OCI-LY1 (cell line): ENCODE results near the gene TAAR5.

Experiments used
- H2AFZ ChIP-seq: fragments of 200-600 bp; sonication (generic), shearing (Covaris generic); 2 replicates; pipeline ENCODE4 v1.6.0; 2014; ENCODE audit warnings: antibody characterized with exemption, mild to moderate bottlenecking, low read length
- H3F3A ChIP-seq: fragments of 200-600 bp; sonication (generic), shearing (Covaris generic); 2 replicates; pipeline ENCODE4 v1.6.0; 2014; ENCODE audit warnings: mild to moderate bottlenecking, antibody characterized with exemption, low read length, moderate library complexity; ENCODE audit not compliant: insufficient read depth
- H3K27ac ChIP-seq: fragments of 200-600 bp; sonication (generic); 2 replicates; pipeline ENCODE4 v1.5.1; 2014; ENCODE audit warnings: low read length, mixed run types, mild to moderate bottlenecking, low read depth; ENCODE audit not compliant: poor library complexity, severe bottlenecking
- H3K27me3 ChIP-seq: fragments of 200-600 bp; sonication (generic); 2 replicates; pipeline ENCODE4 v1.6.0; 2014; ENCODE audit warnings: antibody characterized with exemption, mild to moderate bottlenecking, low read length, moderate library complexity; ENCODE audit not compliant: insufficient read depth
- H3K36me3 ChIP-seq: fragments of 200-600 bp; sonication (generic); 2 replicates; pipeline ENCODE4 v1.6.1; 2014; ENCODE audit warnings: mild to moderate bottlenecking, antibody characterized with exemption, low read length, moderate library complexity, mixed read lengths; ENCODE audit not compliant: insufficient read depth
- H3K4me1 ChIP-seq: fragments of 200-600 bp; sonication (generic); 2 replicates; pipeline ENCODE4 v1.5.1; 2014; ENCODE audit warnings: mild to moderate bottlenecking, low read length, moderate library complexity; ENCODE audit not compliant: insufficient read depth, severe bottlenecking
- H3K4me2 ChIP-seq: fragments of 200-600 bp; sonication (generic), shearing (Covaris generic); 2 replicates; pipeline ENCODE4 v1.6.1; 2014; ENCODE audit warnings: low read length
- H3K4me3 ChIP-seq: fragments of 200-600 bp; sonication (generic); 2 replicates; pipeline ENCODE4 v1.5.1; 2014; ENCODE audit warnings: low read length, low read depth, mild to moderate bottlenecking, mixed read lengths; ENCODE audit not compliant: poor library complexity, severe bottlenecking
- H3K79me2 ChIP-seq: fragments of 200-600 bp; shearing (Covaris generic); 2 replicates; pipeline ENCODE4 v1.6.1; 2016; ENCODE audit warnings: mixed run types, low read length, mixed read lengths; ENCODE audit not compliant: insufficient read depth
- H3K9ac ChIP-seq: fragments of 200-600 bp; sonication (generic), shearing (Covaris generic); 2 replicates; pipeline ENCODE4 v1.6.1; 2014; ENCODE audit warnings: mild to moderate bottlenecking, low read length, mixed read lengths
- H3K9me2 ChIP-seq: fragments of 200-600 bp; sonication (generic), shearing (Covaris generic); 2 replicates; pipeline ENCODE4 v1.6.1; 2014; ENCODE audit warnings: low read depth, mild to moderate bottlenecking, low read length, mixed read lengths
- H3K9me3 ChIP-seq: fragments of 200-600 bp; shearing (Covaris generic); 2 replicates; pipeline ENCODE4 v1.6.1; 2014; ENCODE audit warnings: low read length, mixed read lengths
- H4K20me1 ChIP-seq: fragments of 200-600 bp; sonication (generic), shearing (Covaris generic); 2 replicates; pipeline ENCODE4 v1.6.0; 2016; ENCODE audit warnings: mild to moderate bottlenecking, low read length; ENCODE audit not compliant: insufficient read depth
- CTCF ChIP-seq: fragments of 200-600 bp; sonication (generic), shearing (Covaris generic); IDR thresholded peaks from 2 replicates; pipeline ENCODE4 v1.5.1; 2017; ENCODE audit warnings: mild to moderate bottlenecking, antibody characterized with exemption, low read length, moderate library complexity, mixed read lengths
- EZH2 ChIP-seq: fragments of 200-600 bp; sonication (generic), shearing (Covaris generic); IDR thresholded peaks from 2 replicates; pipeline ENCODE4 v1.8.0; 2017; ENCODE audit warnings: borderline replicate concordance, mixed run types, mild to moderate bottlenecking, antibody characterized with exemption, low read length, moderate library complexity, mixed read lengths

The TAAR5 gene

GRCh38 chr6:132587424-132587823, 2.1 kb downstream of the TAAR5 start:
- Histone ChIP-seq H3K9ac (no peak overlapping the region), H3K9me2 (no peaks in the 10 kb centered on the region), H3F3A (no peaks in the 10 kb centered on the region), H3K27me3 (no peaks in the 10 kb centered on the region), H4K20me1 (no peaks in the 10 kb centered on the region), H3K4me3 (no peak overlapping the region), H3K27ac (no peak overlapping the region), H3K4me1 (no peaks in the 10 kb centered on the region), H2AFZ (no peak overlapping the region), H3K4me2 (no peak overlapping the region), H3K36me3 (no peaks in the 10 kb centered on the region), H3K9me3 (no peaks in the 10 kb centered on the region), H3K79me2 (no peaks in the 10 kb centered on the region)
- TF ChIP-seq CTCF (no peak), EZH2 (no peak)

DNA sequence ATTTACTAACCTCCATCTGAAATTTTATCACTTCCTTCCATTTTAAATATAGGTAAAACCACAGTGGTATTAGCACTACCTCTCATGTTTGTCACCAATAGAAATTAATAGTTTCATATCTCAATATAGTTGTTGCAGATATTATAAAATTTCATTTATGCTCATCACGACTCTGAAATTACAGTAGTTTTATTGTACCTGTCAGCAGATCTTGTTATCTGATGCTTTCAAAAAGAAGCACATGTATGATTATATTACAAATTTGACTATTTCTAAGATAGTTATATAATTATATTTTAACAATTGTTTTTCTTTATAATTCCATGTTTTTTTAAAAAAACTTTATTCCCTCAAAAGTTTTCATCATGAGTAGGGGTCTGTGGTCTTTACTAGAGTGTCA, 4.8 kb downstream of the TAAR5 start:
- Histone ChIP-seq H3K27me3 (no peaks in the 10 kb centered on the region), H3K27ac (no peak overlapping the region), H3K4me1 (no peaks in the 10 kb centered on the region), H3K4me2 (no peak overlapping the region), H3K79me2 (no peaks in the 10 kb centered on the region), H3K9me2 (no peaks in the 10 kb centered on the region), H3K9me3 (no peaks in the 10 kb centered on the region), H2AFZ (no peak overlapping the region), H3F3A (no peaks in the 10 kb centered on the region), H3K4me3 (no peak overlapping the region), H3K36me3 (no peaks in the 10 kb centered on the region), H4K20me1 (no peaks in the 10 kb centered on the region), H3K9ac (no peak overlapping the region)
- no peak for TF ChIP-seq EZH2
- TF ChIP-seq CTCF, result no peak

DNA sequence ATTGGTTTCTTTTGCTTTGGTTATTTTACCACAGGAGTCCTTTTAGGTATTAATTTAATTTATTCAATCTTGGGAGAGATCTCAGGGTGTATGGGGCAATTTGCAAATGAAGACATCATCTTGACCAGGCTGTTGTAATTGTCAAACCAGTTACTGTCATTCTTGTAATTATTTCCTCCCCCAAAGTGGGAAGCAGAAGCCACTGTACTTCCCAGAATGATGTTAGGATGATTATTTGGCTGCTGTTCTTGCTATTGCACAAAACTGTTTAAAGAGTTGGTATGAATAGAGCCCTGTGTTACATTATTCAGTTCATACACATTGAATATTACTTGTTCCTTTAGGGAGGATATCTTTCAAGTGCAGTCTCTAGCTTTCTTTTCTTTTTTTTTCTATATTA, 17.8 kb downstream of the TAAR5 start:
- Histone ChIP-seq H3K36me3 (no peaks in the 10 kb centered on the region), H3F3A (no peaks in the 10 kb centered on the region), H3K4me3 (no peak overlapping the region), H4K20me1 (no peaks in the 10 kb centered on the region), H3K4me1 (no peaks in the 10 kb centered on the region), H2AFZ (no peak overlapping the region), H3K9ac (no peak overlapping the region), H3K79me2 (no peaks in the 10 kb centered on the region), H3K27ac (no peak overlapping the region), H3K4me2 (no peak overlapping the region), H3K9me2 (no peaks in the 10 kb centered on the region), H3K9me3 (no peaks in the 10 kb centered on the region), H3K27me3 (no peaks in the 10 kb centered on the region)
- no peak for TF ChIP-seq CTCF
- no peak for TF ChIP-seq EZH2
